MM.1S (cell line): ENCODE data around the gene TPSAB1.
A peak's percentile ranks its signal among the peaks of the same experiment; 100 is the strongest.

Source experiments
- DNase-seq: peaks from one replicate; pipeline ENCODE4 v3.0.0-alpha.2; 2015
- H2AFZ ChIP-seq: fragments of 300-600 bp; sonication (generic); 2 replicates; pipeline ENCODE4 v1.6.0; 2016; ENCODE audit warnings: antibody characterized with exemption, low read length
- H3F3A ChIP-seq: fragments of 300-600 bp; sonication (generic); 2 replicates; pipeline ENCODE4 v1.6.1; 2016; ENCODE audit warnings: mild to moderate bottlenecking, antibody characterized with exemption, low read length, moderate library complexity, mixed read lengths; ENCODE audit not compliant: insufficient read depth
- H3K27ac ChIP-seq: fragments of 300-600 bp; sonication (generic); 2 replicates; pipeline ENCODE4 v1.5.1; 2016; ENCODE audit warnings: mild to moderate bottlenecking, low read length
- H3K27me3 ChIP-seq: fragments of 300-600 bp; sonication (generic); replicated peaks from 2 replicates; pipeline ENCODE4 v1.6.0; 2016; ENCODE audit warnings: low read length; ENCODE audit not compliant: insufficient read depth
- H3K36me3 ChIP-seq: fragments of 300-600 bp; sonication (generic); replicated peaks from 2 replicates; pipeline ENCODE4 v1.6.1; 2016; ENCODE audit warnings: mild to moderate bottlenecking, low read length, mixed read lengths; ENCODE audit not compliant: insufficient read depth
- H3K4me1 ChIP-seq: fragments of 300-600 bp; sonication (generic); 2 replicates; pipeline ENCODE4 v1.6.1; 2016; ENCODE audit warnings: low read length, mixed read lengths
- H3K4me2 ChIP-seq: fragments of 300-600 bp; sonication (generic); 2 replicates; pipeline ENCODE4 v1.6.0; 2016; ENCODE audit warnings: low read depth, low read length
- H3K4me3 ChIP-seq: fragments of 300-600 bp; sonication (generic); 2 replicates; pipeline ENCODE4 v1.5.1; 2016; ENCODE audit warnings: low read length, mixed read lengths
- H3K79me2 ChIP-seq: fragments of 300-600 bp; sonication (generic); 2 replicates; pipeline ENCODE4 v1.6.1; 2016; ENCODE audit warnings: mixed run types, low read length, mixed read lengths
- H3K9ac ChIP-seq: fragments of 300-600 bp; sonication (generic); 2 replicates; pipeline ENCODE4 v1.6.1; 2016; ENCODE audit warnings: low read length, mixed read lengths
- H3K9me2 ChIP-seq: fragments of 300-600 bp; sonication (generic); replicated peaks from 2 replicates; pipeline ENCODE4 v1.6.1; 2016; ENCODE audit warnings: mild to moderate bottlenecking, low read length, mixed read lengths; ENCODE audit not compliant: insufficient read depth
- H3K9me3 ChIP-seq: fragments of 300-600 bp; sonication (generic); replicated peaks from 2 replicates; pipeline ENCODE4 v1.6.1; 2016; ENCODE audit warnings: mild to moderate bottlenecking, low read length, mixed read lengths; ENCODE audit not compliant: insufficient read depth
- H4K20me1 ChIP-seq: fragments of 300-600 bp; sonication (generic); 2 replicates; pipeline ENCODE4 v1.6.1; 2016; ENCODE audit warnings: mild to moderate bottlenecking, low read length, moderate library complexity, mixed read lengths; ENCODE audit not compliant: insufficient read depth
- CTCF ChIP-seq: fragments of 300-600 bp; sonication (generic); IDR thresholded peaks from 2 replicates; pipeline ENCODE4 v1.5.1; 2016; ENCODE audit warnings: antibody characterized with exemption, low read length, mixed read lengths
- EZH2 ChIP-seq: fragments of 300-600 bp; sonication (generic); optimal IDR thresholded peaks from 2 replicates; pipeline ENCODE3; 2017; ENCODE audit warnings: low read depth, mild to moderate bottlenecking, antibody characterized with exemption, low read length, mixed read lengths
- EZH2phosphoT487 ChIP-seq: fragments of 300-600 bp; sonication (generic); IDR thresholded peaks from 2 replicates; pipeline ENCODE4 v1.6.1; 2018; ENCODE audit warnings: antibody characterized with exemption, low read length

TPSAB1 gene

GRCh38 chr16:1260101-1260680, 19.7 kb downstream of the TPSAB1 start:
- H3K36me3 ChIP-seq = no peaks in the 10 kb centered on the region
- H3K9ac ChIP-seq = no peak overlapping the region
- H2AFZ ChIP-seq = no peak overlapping the region
- H4K20me1 ChIP-seq = no peaks in the 10 kb centered on the region
- H3K4me3 ChIP-seq = no peak overlapping the region
- H3K79me2 ChIP-seq = no peaks in the 10 kb centered on the region
- TF ChIP-seq EZH2phosphoT487 (no peak), CTCF (no peak), EZH2 (no peak)
- no peak overlapping the region for H3K4me2 ChIP-seq
- DNase-seq = no peak
- H3K4me1 ChIP-seq = no peaks in the 10 kb centered on the region
- no peak overlapping the region for H3K27ac ChIP-seq
- no peaks in the 10 kb centered on the region for H3F3A ChIP-seq
- no peaks in the 10 kb centered on the region for H3K9me2 ChIP-seq
- peaks cover 85% of the 10 kb centered on the region for H3K27me3 ChIP-seq
- H3K9me3 ChIP-seq = no peaks in the 10 kb centered on the region

- Histone ChIP-seq H4K20me1 (no peaks in the 10 kb centered on the region), H3K27ac (no peak overlapping the region)
- DNase-seq = peak; percentile 27
These were observed 20.8 kb downstream of the TPSAB1 start for GRCh38 chr16:1261131-1261892.

GRCh38 chr16:1262210-1262845, 21.8 kb downstream of the TPSAB1 start:
- Histone ChIP-seq H3K27me3 (peaks cover 89% of the 10 kb centered on the region), H4K20me1 (no peaks in the 10 kb centered on the region), H2AFZ (no peak overlapping the region), H3K4me1 (no peaks in the 10 kb centered on the region), H3K79me2 (no peaks in the 10 kb centered on the region), H3K36me3 (no peaks in the 10 kb centered on the region), H3K4me3 (no peak overlapping the region), H3K9ac (no peak overlapping the region), H3K9me3 (no peaks in the 10 kb centered on the region), H3K9me2 (no peaks in the 10 kb centered on the region), H3K27ac (no peak overlapping the region), H3F3A (no peaks in the 10 kb centered on the region), H3K4me2 (no peak overlapping the region)
- TF ChIP-seq EZH2 (no peak), EZH2phosphoT487 (0 out of 2 replicates have a peak, but pooled peaks have one; percentile 35), CTCF (no peak)
- DNase-seq = no peak

More at GRCh38 chr16:1261131-1261892, 20.8 kb downstream of the TPSAB1 start:
- Histone ChIP-seq H2AFZ (no peak overlapping the region), H3K27me3 (peaks cover 89% of the 10 kb centered on the region), H3K4me2 (no peak overlapping the region), H3K79me2 (no peaks in the 10 kb centered on the region), H3K4me3 (no peak overlapping the region), H3K9me2 (no peaks in the 10 kb centered on the region), H3K9ac (no peak overlapping the region), H3K4me1 (no peaks in the 10 kb centered on the region), H3K9me3 (no peaks in the 10 kb centered on the region), H3K36me3 (no peaks in the 10 kb centered on the region), H3F3A (no peaks in the 10 kb centered on the region)
- TF ChIP-seq EZH2phosphoT487 (no peak), CTCF (no peak), EZH2 (no peak)
